Inflammatory macrophage treated with lipopolysaccharide for 4 hours (primary cell): Measurements from ENCODE around the gene HAUS5.
"Not testable (repeated sequence)": the region's sequence is repeated elsewhere in the genome, so short reads cannot be mapped to it uniquely, and the experiment has no call there.

Experiments used
- DNase-seq: peaks from one replicate; pipeline ENCODE4 v3.0.0-alpha.2; 2020

Gene HAUS5

GRCh38 chr19:35644206-35644986, 31.9 kb downstream of the HAUS5 start:
- DNase-seq, result peak; percentile 96

DNA sequence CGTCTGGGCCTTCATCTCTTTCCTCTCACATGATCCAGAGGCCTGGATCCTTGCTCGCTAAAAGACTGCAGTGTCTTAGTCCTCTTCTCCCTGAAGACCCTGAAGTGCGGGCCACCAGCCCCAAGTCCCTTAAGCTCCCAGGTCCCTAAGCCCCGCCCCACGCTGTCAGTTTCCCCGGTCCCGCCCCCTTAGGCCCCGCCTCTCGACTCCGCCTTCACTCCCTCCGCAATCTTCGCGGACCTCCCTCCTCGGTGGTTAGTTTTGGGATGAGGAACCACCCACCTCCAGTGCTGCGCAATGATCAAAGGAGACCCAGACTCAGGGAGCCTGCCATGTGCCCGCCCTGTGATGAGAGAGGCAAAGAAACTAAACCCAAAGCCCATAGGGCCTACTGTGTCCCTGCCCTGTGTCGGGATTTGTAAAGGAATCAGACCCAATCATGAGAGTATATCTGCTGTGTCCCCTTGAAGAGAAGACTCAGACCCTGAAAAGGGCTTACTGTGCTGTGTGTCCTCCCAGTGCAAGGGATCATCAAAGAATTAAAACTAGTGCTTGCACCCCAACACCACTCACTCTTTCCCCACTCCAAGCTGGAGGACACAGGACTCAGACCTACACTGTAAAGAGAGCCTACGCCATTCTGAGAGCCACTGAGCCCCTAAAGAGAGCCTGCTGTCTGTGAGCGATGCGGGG, 32.6 kb downstream of the HAUS5 start:
- DNase-seq, result peak; percentile 74

GRCh38 chr19:35645680-35646511, 33.4 kb downstream of the HAUS5 start:
- DNase-seq, result no peak

GRCh38 chr19:35648017-35648961, 35.8 kb downstream of the HAUS5 start, which contains the start of gene COX6B1:
Gene COX6B1 (plus strand): TSS chr19:35648323. CDS start chr19:35651244, 2,921 bp downstream.
- DNase-seq, result peak; percentile 99

- DNase-seq, result no peak
These were observed 38.0 kb downstream of the HAUS5 start for GRCh38 chr19:35650581-35650980.

- DNase-seq, result not testable (repeated sequence)
These were observed 42.3 kb downstream of the HAUS5 start for GRCh38 chr19:35654828-35655227.

- DNase-seq, result no peak
These were observed 43.1 kb downstream of the HAUS5 start for GRCh38 chr19:35655600-35655999.

GRCh38 chr19:35656700-35657099, 44.2 kb downstream of the HAUS5 start:
- DNase-seq, result no peak

- no peak for DNase-seq
These were observed 45.6 kb downstream of the HAUS5 start for GRCh38 chr19:35657904-35658700.

DNA sequence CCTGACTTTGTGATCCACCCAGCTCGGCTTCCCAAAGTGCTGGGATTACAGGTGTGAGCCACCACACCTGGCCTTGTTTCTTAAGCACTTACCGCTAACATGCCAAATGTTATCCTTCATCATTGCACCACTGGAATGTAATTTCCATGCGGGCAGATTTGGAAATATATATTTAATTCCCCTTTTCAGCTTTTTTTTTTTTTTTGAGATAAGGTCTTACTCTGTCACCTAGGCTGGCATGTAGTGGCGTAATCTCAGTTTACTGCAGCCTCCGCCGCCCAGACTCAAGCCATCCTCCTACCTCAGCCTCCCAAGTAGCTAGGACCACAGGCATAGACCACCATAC, 49.4 kb downstream of the HAUS5 start:
- no peak for DNase-seq

- DNase-seq, result no peak
These were observed 51.4 kb downstream of the HAUS5 start for GRCh38 chr19:35663981-35664380.

GRCh38 chr19:35665157-35665556, 52.6 kb downstream of the HAUS5 start:
- no peak for DNase-seq

DNA sequence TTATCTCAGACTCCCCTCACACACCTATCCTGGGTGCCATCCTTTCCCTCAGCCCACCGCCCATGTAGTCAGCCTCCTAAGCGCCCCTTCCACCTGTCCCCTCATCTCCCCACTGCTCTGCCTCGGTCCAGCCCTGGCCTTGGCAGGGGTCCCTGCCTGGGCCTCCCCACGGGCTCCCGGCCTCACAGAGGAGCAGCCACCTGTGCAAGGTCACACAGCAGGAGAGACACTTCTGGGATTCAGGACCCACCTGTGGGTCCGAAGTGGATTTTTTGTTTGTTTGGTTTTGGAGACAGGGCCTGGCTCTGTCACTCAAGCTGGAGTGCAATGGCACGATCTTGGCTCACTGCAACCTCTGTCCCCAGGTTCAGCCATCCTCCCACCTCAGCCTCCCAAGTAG, 53.1 kb downstream of the HAUS5 start:
- DNase-seq, result no peak

DNA sequence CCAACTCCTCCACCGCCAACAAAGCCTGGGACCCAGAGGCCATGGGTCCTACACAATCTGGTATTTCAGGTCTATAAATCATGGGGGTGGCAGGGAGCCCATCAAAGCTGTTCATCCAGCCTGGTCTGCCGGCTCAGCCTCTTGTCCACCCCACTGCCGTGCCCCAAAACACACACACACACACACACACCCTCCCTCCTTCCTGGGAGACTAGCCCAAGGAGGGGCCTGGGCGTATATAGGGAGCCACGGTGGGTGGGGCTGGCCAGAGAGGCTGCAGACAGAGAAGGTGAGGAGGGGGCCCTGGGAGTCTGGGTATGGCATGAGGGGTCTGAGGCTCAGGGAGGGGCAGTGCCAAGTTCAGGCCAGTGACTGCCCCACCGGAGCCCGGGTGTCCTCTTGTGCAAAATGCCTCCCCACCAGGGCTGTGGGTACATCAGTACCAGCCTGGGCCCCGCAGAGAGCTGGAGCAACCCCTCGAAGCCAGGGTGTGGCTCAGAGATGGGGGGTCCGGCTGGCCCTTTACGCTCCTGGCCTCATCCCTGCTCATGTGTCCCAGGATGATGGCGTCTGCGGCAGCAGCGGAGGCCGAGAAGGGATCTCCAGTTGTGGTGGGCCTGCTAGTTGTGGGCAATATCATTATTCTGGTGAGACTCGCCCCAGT, 53.8 kb downstream of the HAUS5 start, which contains the start of gene UPK1A:
TSS of gene UPK1A (plus strand) at position 267 of the 663 bp plus-strand sequence. CDS start at position 563, 296 bp downstream.
- DNase-seq, result no peak

- no peak for DNase-seq
These were observed 57.0 kb downstream of the HAUS5 start for GRCh38 chr19:35669566-35669965.

DNA sequence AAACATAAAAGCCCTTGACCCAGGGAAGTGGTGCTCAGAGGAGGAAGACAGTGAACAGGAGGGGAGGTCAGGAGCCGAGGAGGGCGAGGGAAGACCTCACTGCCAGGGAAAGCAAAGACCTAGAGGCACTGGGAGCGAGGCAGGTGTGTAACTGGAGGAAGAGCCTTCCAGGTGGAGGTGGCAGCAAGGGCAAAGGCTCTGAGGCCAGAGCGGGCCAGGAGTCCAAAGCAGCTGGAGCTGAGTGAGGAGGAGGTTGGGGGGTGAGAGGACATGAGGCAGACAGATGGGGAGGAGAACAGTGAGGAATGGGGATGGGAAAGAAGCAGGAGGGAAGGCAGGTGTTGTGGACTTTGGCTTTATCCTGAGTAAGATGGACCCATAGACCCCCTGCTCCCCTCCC, 57.4 kb downstream of the HAUS5 start:
- no peak for DNase-seq

- no peak for DNase-seq
These were observed 58.2 kb downstream of the HAUS5 start for GRCh38 chr19:35670686-35671085.

- DNase-seq, result no peak
These were observed 59.3 kb downstream of the HAUS5 start for GRCh38 chr19:35671818-35672217.

DNA sequence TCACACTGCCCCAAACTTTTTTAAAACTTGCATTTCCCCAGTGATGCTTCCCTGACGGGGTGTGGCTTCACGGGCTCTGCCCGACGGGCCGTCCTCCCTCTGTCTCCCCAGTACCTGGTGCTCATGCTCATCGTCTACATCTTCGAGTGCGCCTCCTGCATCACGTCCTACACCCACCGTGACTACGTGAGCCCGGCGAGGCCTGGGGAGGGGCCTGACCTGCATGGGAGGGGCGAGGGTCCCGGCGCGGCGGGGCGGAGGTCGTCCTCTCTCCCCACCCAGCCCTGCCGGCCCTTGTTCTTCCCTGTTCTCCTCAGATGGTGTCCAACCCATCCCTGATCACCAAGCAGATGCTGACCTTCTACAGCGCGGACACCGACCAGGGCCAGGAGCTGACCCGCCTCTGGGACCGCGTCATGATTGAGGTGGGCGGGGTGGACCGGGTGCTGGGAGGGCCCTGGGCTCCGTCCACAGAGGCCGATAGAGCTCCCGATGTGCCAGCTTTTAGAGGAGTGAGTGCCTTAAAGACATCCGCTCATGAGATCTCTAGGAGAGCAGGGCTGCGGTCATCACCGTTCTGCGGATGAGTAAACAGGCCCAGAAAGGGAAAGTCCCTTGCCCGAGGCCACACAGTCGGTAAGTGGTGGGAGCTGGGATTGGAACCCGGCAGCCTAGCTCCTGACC, 60.7 kb downstream of the HAUS5 start:
- peak; percentile 36 for DNase-seq
